TTC549 (cell line): ENCODE measurements around the gene SNX13.

ENCODE experiments used
- FAIRE-seq: peaks from 2 replicates; lab custom pipeline; 2012; peaks lifted over from hg19 to GRCh38; lab: Jason Lieb, UNC

Gene SNX13

GRCh38 chr7:17779381-17779780, 160.9 kb downstream of the SNX13 start:
- FAIRE-seq: no peak

GRCh38 chr7:17774716-17775288, 165.5 kb downstream of the SNX13 start:
- no peak for FAIRE-seq

GRCh38 chr7:17774248-17774647, 166.0 kb downstream of the SNX13 start:
- no peak for FAIRE-seq

- FAIRE-seq: no peak
These were observed 167.0 kb downstream of the SNX13 start for GRCh38 chr7:17773289-17773626.

- FAIRE-seq: no peak
These were observed 167.6 kb downstream of the SNX13 start for GRCh38 chr7:17772581-17773288.

GRCh38 chr7:17771901-17772408, 168.3 kb downstream of the SNX13 start:
- no peak for FAIRE-seq

GRCh38 chr7:17770710-17771375, 169.5 kb downstream of the SNX13 start:
- FAIRE-seq: no peak

- no peak for FAIRE-seq
These were observed 170.4 kb downstream of the SNX13 start for GRCh38 chr7:17769918-17770317.

- no peak for FAIRE-seq
These were observed 182.3 kb downstream of the SNX13 start for GRCh38 chr7:17758008-17758407.

GRCh38 chr7:17746020-17746530, 194.2 kb downstream of the SNX13 start:
- no peak for FAIRE-seq

- FAIRE-seq: no peak
These were observed 194.7 kb downstream of the SNX13 start for GRCh38 chr7:17745610-17746009.

GRCh38 chr7:17743316-17743715, 197.0 kb downstream of the SNX13 start:
- FAIRE-seq: no peak

GRCh38 chr7:17741426-17741825, 198.9 kb downstream of the SNX13 start:
- FAIRE-seq: no peak
